ENCODE measurements around the gene RASGRP3. TPM values are rescaled to one million over a fixed set of nuclear protein-coding genes. Genes with fewer than 3 reads are reported as not detected.

Gene RASGRP3
- total and polyA plus RNA-seq, 2 donors (not counting 3 experiments of a cell fraction or from before 2014, with no cell fraction given) = 16.0 to 39.6 TPM

DNA sequence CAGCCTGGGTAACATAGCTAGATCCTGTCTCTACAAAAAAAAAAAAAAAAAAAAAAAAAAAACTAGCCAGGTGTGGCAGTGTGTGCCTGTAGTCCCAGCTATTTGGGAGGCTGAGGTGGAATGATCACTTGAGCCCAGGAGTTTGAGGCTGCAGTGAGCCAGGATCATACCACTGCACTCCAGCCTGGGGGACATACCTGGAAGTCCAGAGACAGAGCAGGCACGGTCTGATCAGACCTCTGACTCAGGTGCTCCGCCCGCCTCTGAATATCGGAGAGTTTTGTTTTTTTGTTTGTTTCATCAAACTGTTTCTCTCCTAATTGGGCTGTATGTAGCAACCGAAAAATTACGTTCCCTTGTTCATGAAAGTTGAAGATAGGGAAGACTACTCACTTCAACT lies 49.2 kb downstream of the RASGRP3 start:
- Histone ChIP-seq H3K27ac (ENCODE audit: insufficient read depth, low read depth, low read length) (no peak overlapping the region), H3K79me2 (ENCODE audit: control insufficient read depth, insufficient read depth, low read length) (no peaks in the 10 kb centered on the region), H3K9ac (replicated peaks; ENCODE audit: extremely low read depth, insufficient read depth, low read length) (no peak overlapping the region), H3K36me3 (ENCODE audit: control insufficient read depth in 2 of 2, extremely low read depth in 1 of 2, insufficient read depth in 2 of 2, low read length in 2 of 2) (no peaks in the 10 kb centered on the region), H4K20me1 (replicated peaks; ENCODE audit: control insufficient read depth, extremely low read depth, insufficient read depth, low read length) (no peaks in the 10 kb centered on the region), H3K4me1 (ENCODE audit: control insufficient read depth, extremely low read depth, insufficient read depth, low read length) (no peaks in the 10 kb centered on the region), H3K4me3 (replicated peaks in 1 of 3; ENCODE audit: insufficient read depth in 1 of 3, low read depth in 1 of 3, low read length in 3 of 3) (no peak overlapping the region), H2AFZ (ENCODE audit: low read depth, low read length) (no peak overlapping the region), H3K4me2 (ENCODE audit: insufficient read depth, low read length) (no peak overlapping the region), H3K27me3 (ENCODE audit: control insufficient read depth in 2 of 2, insufficient read depth in 2 of 2, low read length in 2 of 2) (peaks cover 0 to 8% of the 10 kb centered on the region in 2 experiments), H3K9me1 (replicated peaks; ENCODE audit: control insufficient read depth, extremely low read depth, insufficient read depth, low read length) (no peaks in the 10 kb centered on the region), H3K9me3 (replicated peaks; ENCODE audit: control insufficient read depth, insufficient read depth, low read length) (no peaks in the 10 kb centered on the region)
- no TSS peak for BruUV-seq (replicated peaks)
- ChIA-PET CTCF (interaction anchor here (1.1 kb wide), 1 partner anchor 58 kb away, joined by 4 read pairs; no protein-coding TSS in a partner anchor), POLR2A (no interaction called here)
- FAIRE-seq (no peak), DNase-seq (ENCODE audit: low read depth, low spot score) (no peak)
- intact Hi-C loops (cut with micrococcal nuclease) = no loop called here
- no peak for TF ChIP-seq POLR2AphosphoS5 (IDR thresholded peaks at IDR 0.05; ENCODE audit: insufficient read depth, low read depth, low read length)
- TF ChIP-seq FOS (IDR thresholded peaks at IDR 0.05; ENCODE audit: borderline replicate concordance, insufficient read depth, low read length) = no peak
- no peak for TF ChIP-seq MAX (IDR thresholded peaks at IDR 0.05; ENCODE audit: insufficient read depth, insufficient read length)
- TF ChIP-seq, protein P1, sequence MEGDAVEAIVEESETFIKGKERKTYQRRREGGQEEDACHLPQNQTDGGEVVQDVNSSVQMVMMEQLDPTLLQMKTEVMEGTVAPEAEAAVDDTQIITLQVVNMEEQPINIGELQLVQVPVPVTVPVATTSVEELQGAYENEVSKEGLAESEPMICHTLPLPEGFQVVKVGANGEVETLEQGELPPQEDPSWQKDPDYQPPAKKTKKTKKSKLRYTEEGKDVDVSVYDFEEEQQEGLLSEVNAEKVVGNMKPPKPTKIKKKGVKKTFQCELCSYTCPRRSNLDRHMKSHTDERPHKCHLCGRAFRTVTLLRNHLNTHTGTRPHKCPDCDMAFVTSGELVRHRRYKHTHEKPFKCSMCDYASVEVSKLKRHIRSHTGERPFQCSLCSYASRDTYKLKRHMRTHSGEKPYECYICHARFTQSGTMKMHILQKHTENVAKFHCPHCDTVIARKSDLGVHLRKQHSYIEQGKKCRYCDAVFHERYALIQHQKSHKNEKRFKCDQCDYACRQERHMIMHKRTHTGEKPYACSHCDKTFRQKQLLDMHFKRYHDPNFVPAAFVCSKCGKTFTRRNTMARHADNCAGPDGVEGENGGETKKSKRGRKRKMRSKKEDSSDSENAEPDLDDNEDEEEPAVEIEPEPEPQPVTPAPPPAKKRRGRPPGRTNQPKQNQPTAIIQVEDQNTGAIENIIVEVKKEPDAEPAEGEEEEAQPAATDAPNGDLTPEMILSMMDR (IDR thresholded peaks at IDR 0.05; ENCODE audit: extremely low read depth in 1 of 2, insufficient read depth in 1 of 2, low read depth in 1 of 2, low read length in 2 of 2) = no peak
- no peak for TF ChIP-seq GATA2 (IDR thresholded peaks at IDR 0.05; ENCODE audit: insufficient read depth, insufficient read length, low read depth, low read length)
- no peak for TF ChIP-seq MYC (IDR thresholded peaks at IDR 0.05; ENCODE audit: low read depth, low read length)
- TF ChIP-seq JUN (IDR thresholded peaks at IDR 0.05; ENCODE audit: borderline replicate concordance, insufficient read depth, insufficient read length, low read depth) = no peak
- no peak for TF ChIP-seq POLR2A (IDR thresholded peaks at IDR 0.05; ENCODE audit: low read depth, low read length)
- no peak for TF ChIP-seq EZH2 (IDR thresholded peaks at IDR 0.05; ENCODE audit: borderline replicate concordance, low read depth, low read length, severe bottlenecking)
- dilution Hi-C loops (cut with MboI; ENCODE audit: extremely low pct_ligation_motif_present, low sequenced_read_pairs) = no loop called here

All from endothelial cell of umbilical vein (primary cell).